DMS53 treated with DMSO at 0.1 percent for 48 hours (cell line): Measurements from ENCODE around the gene MGAT5B.
A peak's percentile ranks its signal among the peaks of the same experiment; 100 is the strongest.
"Not testable (repeated sequence)": the region's sequence is repeated elsewhere in the genome, so short reads cannot be mapped to it uniquely, and the experiment has no call there.

Source experiments
- DNase-seq: peaks from one replicate; lab custom pipeline; 2025; ENCODE audit not compliant: unreplicated experiment; lab: John Stamatoyannopoulos, UW

Gene MGAT5B, protein sequence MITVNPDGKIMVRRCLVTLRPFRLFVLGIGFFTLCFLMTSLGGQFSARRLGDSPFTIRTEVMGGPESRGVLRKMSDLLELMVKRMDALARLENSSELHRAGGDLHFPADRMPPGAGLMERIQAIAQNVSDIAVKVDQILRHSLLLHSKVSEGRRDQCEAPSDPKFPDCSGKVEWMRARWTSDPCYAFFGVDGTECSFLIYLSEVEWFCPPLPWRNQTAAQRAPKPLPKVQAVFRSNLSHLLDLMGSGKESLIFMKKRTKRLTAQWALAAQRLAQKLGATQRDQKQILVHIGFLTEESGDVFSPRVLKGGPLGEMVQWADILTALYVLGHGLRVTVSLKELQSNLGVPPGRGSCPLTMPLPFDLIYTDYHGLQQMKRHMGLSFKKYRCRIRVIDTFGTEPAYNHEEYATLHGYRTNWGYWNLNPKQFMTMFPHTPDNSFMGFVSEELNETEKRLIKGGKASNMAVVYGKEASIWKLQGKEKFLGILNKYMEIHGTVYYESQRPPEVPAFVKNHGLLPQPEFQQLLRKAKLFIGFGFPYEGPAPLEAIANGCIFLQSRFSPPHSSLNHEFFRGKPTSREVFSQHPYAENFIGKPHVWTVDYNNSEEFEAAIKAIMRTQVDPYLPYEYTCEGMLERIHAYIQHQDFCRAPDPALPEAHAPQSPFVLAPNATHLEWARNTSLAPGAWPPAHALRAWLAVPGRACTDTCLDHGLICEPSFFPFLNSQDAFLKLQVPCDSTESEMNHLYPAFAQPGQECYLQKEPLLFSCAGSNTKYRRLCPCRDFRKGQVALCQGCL

DNA sequence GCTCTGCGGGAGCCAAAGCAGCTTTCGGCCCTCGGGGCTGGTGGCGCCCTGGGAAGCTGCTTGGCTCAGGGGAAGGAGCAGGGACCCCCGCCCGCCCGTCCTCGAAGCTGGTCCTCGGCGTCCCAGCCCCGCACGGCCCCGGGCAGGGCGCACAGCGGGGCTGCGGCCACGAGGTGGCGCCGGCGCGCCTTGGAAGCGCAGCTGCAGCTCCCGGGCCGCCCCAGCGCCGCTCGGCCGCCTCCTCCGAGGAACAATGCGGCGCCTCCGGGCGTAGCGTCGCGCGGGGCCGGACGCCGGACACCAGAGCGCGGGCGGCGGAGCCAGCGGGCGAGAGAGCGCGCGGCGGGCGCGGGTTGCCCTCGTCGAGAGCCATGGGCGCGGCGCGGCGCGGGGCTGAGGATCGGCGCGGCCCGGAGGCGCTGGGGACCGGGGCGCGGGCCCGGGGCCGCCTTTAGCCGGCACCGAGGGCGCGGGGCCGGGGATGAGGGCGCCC, at the start of gene MGAT5B:
Gene MGAT5B, plus strand, starts transcription at position 229 of the 493 bp plus-strand sequence. CDS start 626 bp downstream, outside the sequence.
- DNase-seq: peak; percentile 35

DNA sequence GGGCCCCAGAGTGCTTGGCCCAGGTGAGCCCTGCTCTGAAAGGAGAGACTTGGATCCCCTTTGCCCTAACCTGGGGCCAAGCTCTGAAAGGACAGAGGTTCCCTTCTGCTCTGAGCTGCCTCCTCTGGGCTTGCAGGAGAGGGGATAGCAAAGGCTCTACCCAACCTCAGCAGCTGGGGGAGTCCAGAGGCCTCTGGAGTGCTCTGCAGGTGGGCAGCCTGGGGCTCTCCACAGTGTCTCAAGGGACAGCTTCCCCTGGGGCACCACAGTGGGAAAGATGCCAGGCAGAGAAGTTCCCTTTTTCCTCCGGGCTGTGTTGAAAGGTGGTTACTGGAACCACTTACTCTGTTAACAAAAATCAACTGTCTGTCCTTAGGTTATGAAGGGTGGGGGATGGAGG, 48.2 kb upstream of the MGAT5B start:
- no peak for DNase-seq

DNA sequence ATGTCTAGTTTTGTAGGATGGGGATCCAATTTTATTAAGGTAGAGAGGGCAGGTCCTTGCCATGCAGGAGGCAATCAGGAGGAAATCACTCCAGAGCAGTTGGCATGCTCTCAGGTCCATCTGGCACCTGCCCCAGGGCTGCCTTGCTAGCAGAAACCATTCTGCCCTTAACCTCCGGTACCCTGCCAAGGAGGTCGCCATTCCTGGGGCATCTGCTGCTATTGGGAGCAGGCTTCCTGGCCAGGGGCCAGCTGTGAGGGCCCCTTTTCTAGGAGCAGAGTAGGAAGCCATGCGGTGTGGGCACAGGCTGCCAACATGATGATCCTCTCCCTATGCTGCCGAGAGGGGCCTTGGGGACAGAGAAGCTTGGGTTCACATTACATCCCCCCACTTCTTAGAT, 47.6 kb upstream of the MGAT5B start:
- DNase-seq: no peak

DNA sequence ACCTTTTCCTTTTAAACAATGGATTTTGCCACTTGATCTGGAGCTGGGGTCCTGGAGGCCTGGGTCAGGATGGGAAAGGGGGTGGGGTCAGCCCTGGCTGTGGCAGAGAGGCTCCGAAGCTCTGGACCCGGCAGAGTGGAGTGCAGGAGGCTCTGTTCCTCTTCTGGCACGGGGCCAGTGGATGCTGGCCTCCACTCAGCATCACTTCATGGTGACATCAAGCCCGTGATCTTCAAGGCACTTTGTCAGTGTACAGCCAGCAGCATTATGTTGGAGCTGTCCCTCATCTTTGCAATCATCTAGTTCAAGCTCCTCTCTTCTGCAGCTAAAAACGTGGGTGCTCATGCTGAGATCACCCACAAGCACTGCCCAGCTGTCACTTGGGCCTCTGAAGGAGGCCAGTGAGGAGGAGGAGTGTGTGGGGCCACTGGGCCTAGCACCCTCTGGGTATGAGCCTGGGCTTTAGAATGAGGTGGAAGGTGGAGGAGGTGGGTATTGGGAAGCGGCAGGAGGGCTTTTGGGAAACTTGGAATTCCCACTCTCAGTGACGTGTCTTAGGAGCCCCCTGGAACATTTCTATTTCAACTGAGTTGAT, 45.9 kb upstream of the MGAT5B start:
- no peak for DNase-seq

DNA sequence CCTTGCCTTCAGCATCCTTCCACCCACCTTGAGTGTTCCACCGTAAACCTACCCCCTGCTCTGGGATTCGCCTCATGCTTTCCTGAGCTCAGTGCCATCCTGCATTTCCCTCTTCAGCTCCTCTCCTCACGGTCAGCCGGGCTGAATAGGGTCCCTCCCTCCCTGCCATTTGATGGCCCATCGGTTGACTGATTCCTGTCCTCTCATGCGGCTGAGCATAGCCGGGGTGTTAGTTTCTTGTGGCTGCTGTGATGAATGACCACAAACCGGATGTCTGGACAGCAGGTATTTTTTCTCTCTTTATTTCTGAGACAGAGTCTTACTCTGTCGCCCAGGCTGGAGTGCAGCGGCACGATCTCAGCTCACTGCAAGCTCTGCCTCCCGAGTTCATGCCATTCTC, 44.1 kb upstream of the MGAT5B start:
- DNase-seq: no peak

DNA sequence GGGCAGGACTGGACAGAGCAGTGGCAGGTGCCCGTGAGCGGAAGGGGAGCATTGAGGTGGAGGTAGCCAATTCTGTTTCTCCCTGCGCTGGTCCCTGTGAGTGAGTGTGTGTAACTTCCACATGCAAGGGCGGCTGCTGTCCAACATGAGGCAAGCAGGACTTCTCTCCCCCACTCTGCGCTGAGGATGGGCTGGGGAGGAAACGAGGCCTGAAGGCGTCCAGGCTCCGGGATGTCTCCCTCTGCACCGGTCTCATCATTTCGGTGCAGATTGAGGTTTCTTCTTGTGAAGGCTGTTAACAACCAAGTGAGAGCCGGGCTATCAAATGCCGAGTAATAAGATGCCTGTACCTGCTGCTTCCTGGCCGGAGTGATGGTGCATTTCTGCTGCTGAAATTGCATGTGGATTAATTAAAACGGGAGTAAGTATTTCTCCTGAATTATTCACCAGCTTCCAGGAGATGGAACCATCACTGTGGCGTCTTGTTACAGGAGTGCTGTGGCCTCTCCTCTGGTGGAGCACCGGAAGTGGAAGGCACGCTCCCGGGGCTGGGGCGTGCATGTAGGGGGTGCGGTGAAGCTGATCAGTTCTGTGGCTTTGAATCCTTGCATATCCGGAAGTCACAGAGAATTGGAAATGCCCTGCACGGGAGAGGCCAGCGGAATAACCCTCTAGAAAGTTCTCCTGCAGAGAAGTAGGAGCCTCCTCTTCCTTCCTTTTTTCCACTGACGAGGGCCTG, 41.7 kb upstream of the MGAT5B start:
- DNase-seq: no peak

DNA sequence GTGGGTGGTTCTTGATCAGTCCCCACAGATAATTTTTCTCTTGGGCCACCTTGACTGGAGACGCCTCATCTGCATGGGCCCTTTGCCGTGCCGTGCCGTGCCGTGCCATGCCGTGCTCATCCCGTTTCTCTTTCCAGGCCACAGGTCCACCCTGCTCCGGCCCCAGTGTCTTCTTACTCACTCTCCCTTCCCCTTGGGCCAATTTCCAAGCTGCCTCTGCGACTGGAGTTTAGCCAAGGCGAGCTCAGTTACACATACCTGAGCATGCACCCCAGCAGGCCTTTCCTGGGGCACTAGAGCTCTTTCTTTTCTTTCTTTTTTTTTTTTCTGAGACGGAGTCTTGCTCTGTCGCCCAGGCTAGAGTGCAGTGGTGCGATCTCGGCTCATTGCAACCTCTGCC, 40.5 kb upstream of the MGAT5B start:
- DNase-seq: no peak

DNA sequence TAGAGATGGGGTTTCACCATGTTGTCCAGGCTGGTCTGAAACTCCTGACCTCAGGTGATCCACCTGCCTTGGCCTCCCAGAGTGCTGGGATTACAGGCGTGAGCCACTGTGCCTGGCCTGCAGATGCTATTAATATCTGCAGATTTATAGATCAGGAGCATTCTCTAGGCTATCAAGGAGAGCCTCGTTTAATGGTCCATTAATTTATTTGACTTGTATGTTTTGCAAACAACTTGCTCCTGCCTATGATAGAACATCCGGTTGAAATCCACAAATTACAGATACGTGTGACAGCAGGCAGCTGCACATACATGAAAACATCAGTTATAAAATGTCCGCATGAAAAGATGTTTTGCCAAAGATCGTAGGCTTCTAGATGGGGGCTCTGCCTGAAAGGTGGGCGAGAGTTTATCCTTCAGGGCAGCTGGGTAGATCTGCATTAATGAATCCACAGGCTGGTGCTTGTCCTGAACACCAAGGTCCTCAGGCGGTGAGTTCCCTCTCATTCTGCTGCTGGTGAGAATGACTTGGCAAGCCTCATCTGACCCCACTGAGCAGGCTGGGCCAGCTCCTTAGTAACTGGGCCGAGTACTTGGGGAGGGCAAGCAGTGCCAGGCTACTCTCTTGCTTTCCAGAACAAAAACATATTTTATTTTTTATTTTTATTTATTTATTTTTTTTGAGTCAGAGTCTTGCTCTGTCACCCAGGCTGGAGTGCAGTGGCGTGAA, 37.1 kb upstream of the MGAT5B start:
- DNase-seq: no peak

DNA sequence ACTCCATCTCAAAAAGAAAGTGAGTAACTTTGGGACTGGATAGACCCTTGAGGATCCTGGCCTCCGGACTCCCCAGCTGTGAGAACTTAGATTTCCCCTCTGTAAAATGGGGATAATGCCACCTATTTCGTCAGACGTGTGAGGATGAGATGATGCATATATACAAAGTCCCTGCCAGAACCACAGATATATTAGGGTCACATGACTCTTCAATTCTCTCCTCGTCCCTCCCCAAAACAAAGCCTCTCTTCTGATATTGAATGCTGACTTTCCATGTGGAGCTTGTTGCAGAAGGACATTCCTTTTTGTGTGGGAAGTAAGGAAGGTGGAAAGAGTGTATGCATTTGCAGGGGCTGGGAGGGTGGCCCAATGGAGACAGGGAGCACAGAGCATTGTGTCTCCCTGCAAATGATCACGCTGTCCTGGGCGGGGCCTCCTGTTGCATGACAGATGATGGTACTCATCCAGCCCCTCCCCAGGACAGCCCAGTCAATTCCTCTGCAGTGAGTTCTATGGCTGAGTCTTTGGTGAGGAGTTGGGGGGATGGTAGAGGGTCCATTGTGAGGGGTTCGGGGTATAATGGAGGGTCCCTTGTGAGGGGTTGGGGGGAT, 35.1 kb upstream of the MGAT5B start:
- no peak for DNase-seq

DNA sequence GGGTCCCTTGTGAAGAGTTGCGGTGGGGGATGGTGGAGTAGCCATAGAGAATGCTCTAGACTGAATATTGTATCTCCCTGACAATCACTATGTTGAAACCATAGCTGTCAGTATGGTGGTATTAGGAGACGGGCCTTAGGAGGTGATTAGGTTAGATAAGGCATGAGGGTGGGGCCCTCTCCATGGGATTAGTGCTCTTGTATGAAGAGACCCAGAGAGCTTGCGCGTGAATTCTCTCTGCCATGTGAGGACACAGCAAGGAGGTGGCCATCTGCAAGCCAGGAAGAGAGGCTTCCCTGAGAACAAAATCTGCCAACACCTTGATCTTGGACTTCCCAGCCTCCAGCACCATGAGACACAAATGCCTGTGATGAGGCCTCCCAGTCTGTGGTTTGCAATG, 34.5 kb upstream of the MGAT5B start:
- no peak for DNase-seq

DNA sequence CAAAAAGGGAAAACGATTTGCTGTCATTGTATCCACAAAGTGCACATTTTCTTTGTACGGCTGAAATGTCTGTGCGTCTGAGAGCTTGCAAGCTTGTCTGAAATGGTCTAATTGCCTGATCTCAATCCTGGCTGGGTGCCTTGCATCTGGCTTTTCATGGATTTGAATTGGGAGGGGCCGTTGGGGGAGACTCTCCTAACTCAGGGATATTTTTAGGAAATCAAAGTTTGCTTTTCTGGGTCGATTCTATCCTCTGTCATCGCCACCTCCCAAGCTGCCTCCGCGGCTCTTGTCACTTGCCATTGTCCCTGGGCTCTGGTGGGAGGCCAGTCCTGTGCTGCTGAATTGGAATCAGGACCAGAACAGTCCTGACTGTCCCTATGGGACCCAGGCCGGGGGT, 33.3 kb upstream of the MGAT5B start:
- DNase-seq: no peak

DNA sequence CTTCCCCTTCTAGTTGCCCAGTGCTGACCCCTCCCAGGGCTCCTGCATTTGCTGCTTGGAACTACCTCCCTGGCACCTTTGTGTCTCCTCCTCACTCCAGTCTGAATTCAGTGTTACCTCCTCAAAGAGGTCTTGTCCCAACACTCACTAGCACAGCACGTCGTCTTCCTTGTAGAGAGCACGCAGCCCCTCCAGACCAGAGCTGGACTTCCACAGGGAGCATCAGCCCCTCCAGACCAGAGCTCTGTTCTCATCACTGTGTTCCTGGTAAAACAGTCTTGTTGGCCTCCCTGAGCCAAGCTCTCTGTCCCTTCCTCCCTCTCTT, 27.8 kb upstream of the MGAT5B start:
- DNase-seq: no peak

DNA sequence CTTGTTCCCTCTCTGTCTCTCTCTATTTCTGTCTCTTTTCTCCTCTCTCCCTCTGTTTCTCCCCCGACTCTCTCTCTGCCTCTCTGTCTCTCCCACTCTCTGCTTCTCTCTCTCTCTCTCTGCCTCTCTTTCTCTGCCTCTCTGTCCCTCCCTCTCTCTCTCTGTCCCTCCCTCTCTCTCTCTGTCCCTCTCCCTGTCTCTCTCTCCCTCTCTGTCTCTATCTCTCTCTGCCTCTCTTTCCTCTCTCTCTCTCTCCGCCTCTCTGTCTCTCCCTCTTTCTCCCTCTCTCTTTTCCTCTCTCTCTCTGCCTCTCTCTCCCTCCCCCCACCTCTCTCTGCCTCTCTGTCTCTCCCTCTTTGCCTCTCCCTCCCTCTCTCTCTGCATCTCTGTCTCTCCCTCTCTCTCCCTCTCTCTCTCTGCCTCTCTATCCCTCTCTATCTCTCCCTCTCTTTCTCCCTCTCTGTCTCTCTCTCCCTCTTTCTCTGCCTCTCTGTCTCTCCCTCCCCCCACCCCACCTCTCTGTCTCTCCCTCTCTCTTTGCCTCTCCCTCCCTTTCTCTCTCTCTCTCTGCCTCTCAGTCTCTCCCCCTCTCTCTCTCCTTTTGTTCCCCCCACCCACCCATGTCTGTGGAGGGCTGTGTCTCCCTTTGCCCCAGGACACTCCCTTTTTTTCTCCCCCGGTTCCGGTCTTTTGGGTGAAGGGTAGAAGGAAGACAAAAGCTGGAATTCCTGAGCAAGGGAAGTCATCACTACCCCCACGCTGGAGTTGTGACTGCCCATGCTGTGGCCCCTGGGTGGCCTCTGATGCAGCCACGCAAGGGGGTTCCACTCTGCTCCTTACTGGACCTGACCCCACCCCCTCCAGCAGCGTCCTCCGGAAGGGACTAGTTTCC, 27.1 kb upstream of the MGAT5B start:
- no peak for DNase-seq

DNA sequence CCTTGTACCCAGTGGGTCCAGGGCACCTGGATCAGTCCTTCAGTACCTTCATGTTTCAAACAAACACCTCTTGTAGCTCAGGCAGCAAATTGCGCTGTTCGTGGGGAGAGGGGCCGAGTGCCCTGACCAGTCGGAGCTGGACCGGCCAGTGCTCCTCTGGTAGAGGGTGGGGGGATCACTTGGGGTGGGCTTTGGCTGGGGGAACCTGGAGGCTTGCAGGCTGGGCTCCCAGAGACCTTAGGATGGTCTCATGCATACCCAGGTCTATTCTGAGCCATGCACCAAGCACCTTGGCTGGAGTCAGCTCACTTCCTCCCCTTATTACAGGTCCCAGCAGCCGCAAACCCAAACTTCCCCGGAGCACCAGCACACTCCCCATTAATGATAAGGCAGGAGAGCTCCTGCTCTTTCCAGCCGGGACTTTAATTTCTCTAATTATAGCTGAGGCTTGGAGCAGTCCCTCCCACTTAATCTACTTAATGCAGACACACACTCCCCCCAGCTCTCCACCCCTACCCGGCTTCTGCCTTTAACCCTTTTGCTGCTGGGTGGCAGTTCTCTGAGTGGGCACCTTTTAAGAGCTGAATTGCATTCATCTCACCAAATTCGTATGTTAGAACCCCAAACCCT, 26.3 kb upstream of the MGAT5B start:
- DNase-seq: no peak

DNA sequence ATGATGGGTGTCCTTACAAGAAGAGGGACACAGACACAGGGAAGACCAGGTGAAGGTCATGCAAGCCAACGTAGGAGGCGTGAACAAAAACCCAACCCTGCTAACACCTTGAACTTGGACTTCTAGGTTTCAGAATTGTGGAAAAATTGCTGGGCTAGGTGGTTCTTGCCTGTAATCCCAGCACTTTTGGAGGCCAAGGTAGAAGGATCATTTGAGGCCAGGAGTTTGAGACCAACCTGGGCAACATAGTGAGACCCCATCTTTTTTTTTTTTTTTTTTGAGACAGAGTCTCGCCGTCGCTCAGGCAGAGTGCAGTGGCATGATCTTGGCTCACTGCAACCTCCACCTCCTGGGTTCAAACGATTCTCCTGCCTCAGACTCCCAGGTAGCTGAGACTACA, 25.1 kb upstream of the MGAT5B start:
- DNase-seq: not testable (repeated sequence)

DNA sequence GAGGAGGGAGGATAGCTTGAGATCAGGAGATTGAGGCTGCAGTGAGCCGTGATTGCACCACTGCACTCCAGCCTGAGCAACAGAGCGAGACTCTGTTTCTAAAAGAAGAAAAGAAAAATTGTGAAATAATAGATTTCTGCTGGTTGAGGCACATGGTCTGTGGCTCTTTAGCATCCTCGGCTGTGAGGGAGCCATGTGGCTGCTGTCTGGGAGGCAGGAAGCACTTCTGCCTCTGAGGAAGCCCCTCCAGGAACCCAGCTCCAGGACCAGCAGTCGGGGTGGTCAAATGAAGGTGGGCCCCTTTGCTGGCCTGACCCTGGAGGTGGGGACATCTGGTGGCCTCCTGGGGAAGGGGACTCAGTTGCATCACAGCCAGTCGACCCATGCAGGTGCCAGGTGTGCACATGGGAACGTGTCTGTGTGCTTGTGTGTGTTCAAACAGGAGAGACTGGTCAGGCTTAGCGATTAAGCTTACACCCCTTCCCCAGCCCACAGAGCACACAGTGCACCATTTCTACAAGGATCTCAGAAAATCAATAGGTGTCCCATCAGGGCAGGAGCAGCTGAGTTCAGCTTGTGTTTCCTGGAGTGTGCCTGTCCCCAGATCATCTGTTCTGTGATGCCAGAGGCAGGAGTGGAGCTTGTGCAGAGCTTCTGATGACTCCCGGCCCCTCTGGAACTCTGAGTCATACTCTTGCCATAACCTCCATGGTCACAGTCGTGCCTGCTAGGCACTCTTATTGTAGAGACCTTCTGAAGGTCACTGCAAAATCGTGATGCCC, 24.3 kb upstream of the MGAT5B start:
- DNase-seq: no peak

DNA sequence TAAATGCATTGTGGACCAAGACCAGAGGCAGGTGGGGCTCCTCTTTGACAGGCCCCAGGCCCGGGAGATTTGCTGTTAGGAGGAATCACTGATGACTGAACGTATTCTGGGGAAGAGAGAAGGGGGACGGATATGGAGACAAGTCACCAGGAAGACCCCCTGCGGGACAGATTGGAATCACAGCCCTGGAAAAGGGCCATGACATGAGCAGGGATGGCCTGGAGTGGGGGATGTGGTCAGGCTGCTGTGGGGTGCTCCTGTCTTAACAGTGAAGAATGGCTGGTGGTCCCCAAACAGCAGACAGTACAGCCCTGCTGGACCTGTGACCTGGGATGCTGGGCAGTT, 23.7 kb upstream of the MGAT5B start:
- no peak for DNase-seq

DNA sequence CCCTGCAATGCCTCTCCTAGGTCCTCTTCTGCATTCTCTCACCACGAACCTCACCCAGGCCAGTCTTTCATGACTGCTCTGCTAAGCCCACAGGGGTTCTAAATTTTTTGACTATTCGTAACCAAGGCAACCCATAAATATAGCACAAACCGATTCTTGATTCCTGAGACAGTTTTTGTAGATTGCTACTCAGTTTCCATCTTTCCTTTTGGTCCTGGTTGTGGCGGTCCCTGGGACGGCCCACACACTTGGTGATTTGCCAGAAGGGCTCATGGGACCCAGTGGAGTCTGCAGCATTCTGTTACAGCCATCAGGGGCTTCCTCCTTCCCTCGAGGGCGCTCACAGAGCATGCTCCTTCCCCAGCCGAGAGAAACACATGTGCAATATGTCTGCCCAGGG, 23.4 kb upstream of the MGAT5B start:
- no peak for DNase-seq
